HS-5 (cell line): ENCODE measurements around the gene PANK4.
"Not testable (repeated sequence)": the region's sequence is repeated elsewhere in the genome, so short reads cannot be mapped to it uniquely, and the experiment has no call there.

Experiments
- DNase-seq: peaks from one replicate; pipeline ENCODE4 v3.0.0-alpha.2; 2012; ENCODE audit warnings: low read depth

Gene PANK4

GRCh38 chr1:2525920-2526823, at the start of gene PANK4:
Gene PANK4 (minus strand): TSS chr1:2526596. CDS start chr1:2526587, 9 bp downstream.
- DNase-seq: peak; percentile 51

- DNase-seq: no peak
These were observed 48.0 kb upstream of the PANK4 start for GRCh38 chr1:2574350-2574749.

- no peak for DNase-seq
These were observed 47.0 kb upstream of the PANK4 start for GRCh38 chr1:2573250-2573920.

- no peak for DNase-seq
These were observed 45.0 kb upstream of the PANK4 start for GRCh38 chr1:2571348-2571747.

- no peak for DNase-seq
These were observed 43.9 kb upstream of the PANK4 start for GRCh38 chr1:2570332-2570731.

- not testable (repeated sequence) for DNase-seq
These were observed 43.3 kb upstream of the PANK4 start for GRCh38 chr1:2569703-2570102.

- DNase-seq: no peak
These were observed 42.7 kb upstream of the PANK4 start for GRCh38 chr1:2569060-2569459.

- DNase-seq: not testable (repeated sequence)
These were observed 41.9 kb upstream of the PANK4 start for GRCh38 chr1:2568187-2568816.

- DNase-seq: no peak
These were observed 40.8 kb upstream of the PANK4 start for GRCh38 chr1:2567083-2567679.

- no peak for DNase-seq
These were observed 40.0 kb upstream of the PANK4 start for GRCh38 chr1:2566101-2567045.

- DNase-seq: no peak
These were observed 38.5 kb upstream of the PANK4 start for GRCh38 chr1:2564815-2565374.

GRCh38 chr1:2564006-2564814, 37.8 kb upstream of the PANK4 start:
- no peak for DNase-seq

GRCh38 chr1:2563205-2563604, 36.8 kb upstream of the PANK4 start:
- no peak for DNase-seq

GRCh38 chr1:2561898-2562895, 35.8 kb upstream of the PANK4 start:
- DNase-seq: no peak

GRCh38 chr1:2561446-2561845, 35.0 kb upstream of the PANK4 start:
- no peak for DNase-seq

GRCh38 chr1:2560299-2561073, 34.1 kb upstream of the PANK4 start:
- no peak for DNase-seq

GRCh38 chr1:2559509-2560298, 33.3 kb upstream of the PANK4 start:
- DNase-seq: no peak
